Heart left ventricle (tissue), 13 donors: ENCODE data around the gene TNK2.

Experiments
- POLR2A ChIP-seq, 2 donors: fragments of 450-650 bp; IDR thresholded peaks; one replicate each; pipeline ENCODE4 v1.6.1; 2017; ENCODE audit warnings: antibody characterized with exemption in 2 of 2, mild to moderate bottlenecking in 2 of 2, moderate library complexity in 2 of 2
- TF ChIP-seq, protein P1 (sequence below), 12 donors: fragments of 200-600 bp; sonication (generic) in 4 of 12; IDR thresholded peaks; one replicate each; pipeline versions ENCODE4 v1.5.0 to v1.8.0; 2018 to 2022; ENCODE audit warnings: antibody characterized with exemption in 12 of 12, mild to moderate bottlenecking in 5 of 12
- donor health status: ischemic (EF 13 %, LVEDD 7.1; RV severe dilation, severe dysfunction).
- donor health status: DM: no; HTN: yes; CAD: no.
- donor health status: DM: no; HTN: no; CAD: no.
- donor health status: ischemic (EF 25% LVEDD 6.9; RV normal size, moderate dysfunction).
- donor health status: ischemic (EF 25% LVEDD 5.7; RV mildly dilated, moderate dysfunction).
- donor health status: ischemic (EF 35%, LVEDD 5.7; RV mildly dilated, moderate dysfunction).
- donor health status: nonischemic (EF 11% LVEDD 7.7; RV severe dilation, severe dysfunction).
- donor health status: DM: yes; HTN: yes; CAD: no.
- donor health status: PGD.
- donor health status: ischemic (EF 29% LVEDD 5.4; RV normal size, mild dysfunction).
- donor health status: nonischemic (EF 23%, LVEDD 6.1; RV moderate dilation, normal function).

GRCh38 chr3:195845483-195845882 lies 62.9 kb downstream of the TNK2 start:
- TF ChIP-seq, protein P1, sequence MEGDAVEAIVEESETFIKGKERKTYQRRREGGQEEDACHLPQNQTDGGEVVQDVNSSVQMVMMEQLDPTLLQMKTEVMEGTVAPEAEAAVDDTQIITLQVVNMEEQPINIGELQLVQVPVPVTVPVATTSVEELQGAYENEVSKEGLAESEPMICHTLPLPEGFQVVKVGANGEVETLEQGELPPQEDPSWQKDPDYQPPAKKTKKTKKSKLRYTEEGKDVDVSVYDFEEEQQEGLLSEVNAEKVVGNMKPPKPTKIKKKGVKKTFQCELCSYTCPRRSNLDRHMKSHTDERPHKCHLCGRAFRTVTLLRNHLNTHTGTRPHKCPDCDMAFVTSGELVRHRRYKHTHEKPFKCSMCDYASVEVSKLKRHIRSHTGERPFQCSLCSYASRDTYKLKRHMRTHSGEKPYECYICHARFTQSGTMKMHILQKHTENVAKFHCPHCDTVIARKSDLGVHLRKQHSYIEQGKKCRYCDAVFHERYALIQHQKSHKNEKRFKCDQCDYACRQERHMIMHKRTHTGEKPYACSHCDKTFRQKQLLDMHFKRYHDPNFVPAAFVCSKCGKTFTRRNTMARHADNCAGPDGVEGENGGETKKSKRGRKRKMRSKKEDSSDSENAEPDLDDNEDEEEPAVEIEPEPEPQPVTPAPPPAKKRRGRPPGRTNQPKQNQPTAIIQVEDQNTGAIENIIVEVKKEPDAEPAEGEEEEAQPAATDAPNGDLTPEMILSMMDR (IDR thresholded peaks at IDR 0.05), result no peak
- TF ChIP-seq POLR2A (IDR thresholded peaks at IDR 0.05), result no peak
